Calu3 (cell line): ENCODE data around the gene STPG4. TPM values are rescaled to one million over a fixed set of nuclear protein-coding genes. Genes with fewer than 3 reads are reported as not detected.

Experiments used
- BruUV-seq: library from RNA; stranded (reverse); fragments of 400-500 nt; replicated peaks from 2 replicates; lab custom pipeline; 2021; lab: Mats Ljungman, UMichigan
- CTCF ChIA-PET: fragments of 300-600 bp; sonication (Branson Sonifier 250); formaldehyde crosslinking; loops from one replicate; lab custom pipeline; 2022; ENCODE audit warnings: antibody characterized with exemption; lab: Charles Lee
- DNase-seq: peaks from one replicate; pipeline ENCODE4 v3.0.0; 2022
- H3K27ac Mint-ChIP-seq: one replicate; pipeline ENCODE4 v1.8.0; 2022; ENCODE audit warnings: mixed read lengths; ENCODE audit not compliant: unreplicated experiment
- H3K27me3 Mint-ChIP-seq: one replicate; pipeline ENCODE4 v1.8.0; 2022; ENCODE audit warnings: mixed read lengths; ENCODE audit not compliant: unreplicated experiment
- H3K36me3 Mint-ChIP-seq: one replicate; pipeline ENCODE4 v1.8.0; 2022; ENCODE audit warnings: mild to moderate bottlenecking, moderate library complexity, mixed read lengths; ENCODE audit not compliant: insufficient read depth, unreplicated experiment
- H3K4me1 Mint-ChIP-seq: one replicate; pipeline ENCODE4 v1.8.0; 2022; ENCODE audit warnings: mild to moderate bottlenecking, low read depth, mixed read lengths; ENCODE audit not compliant: unreplicated experiment
- H3K4me3 Mint-ChIP-seq: one replicate; pipeline ENCODE4 v1.8.0; 2022; ENCODE audit warnings: mild to moderate bottlenecking, low read depth, moderate library complexity, mixed read lengths; ENCODE audit not compliant: unreplicated experiment
- H3K9me3 Mint-ChIP-seq: one replicate; pipeline ENCODE4 v1.8.0; 2022; ENCODE audit warnings: low read depth, mixed read lengths; ENCODE audit not compliant: unreplicated experiment
- CTCF ChIP-seq: fragments of 200-600 bp; IDR thresholded peaks from one replicate; pipeline ENCODE4 v1.8.0; 2022; ENCODE audit warnings: antibody characterized with exemption; ENCODE audit not compliant: unreplicated experiment
- intact Hi-C: fragments of 100-400 bp; cut with micrococcal nuclease; formaldehyde crosslinking; loops from one replicate; pipeline ENCODE4 v1.10.0; 2022; ENCODE audit not compliant: unreplicated experiment
- total RNA-seq: library from RNA; stranded (reverse); gene quantifications from 2 replicates; pipeline ENCODE4 v1.2.3, GENCODE V29; 2022

STPG4 gene
- total RNA-seq, 1 experiment from 2014 or later = 12.7 TPM

GRCh38 chr2:47194410-47194809, 39.3 kb upstream of the STPG4 start:
- no peak for DNase-seq
- no TSS peak for BruUV-seq
- Mint-ChIP-seq H3K27ac (no peak overlapping the region), H3K4me3 (no peak overlapping the region), H3K9me3 (no peaks in the 10 kb centered on the region), H3K36me3 (no peaks in the 10 kb centered on the region), H3K4me1 (peaks cover 85% of the 10 kb centered on the region), H3K27me3 (no peaks in the 10 kb centered on the region)
- CTCF ChIA-PET = no interaction called here
- no peak for TF ChIP-seq CTCF
- intact Hi-C loops = no loop called here

- no TSS peak for BruUV-seq
These were observed 38.5 kb upstream of the STPG4 start for GRCh38 chr2:47193607-47194006.

GRCh38 chr2:47190188-47190881, 35.2 kb upstream of the STPG4 start:
- no peaks in the 10 kb centered on the region for H3K27me3 Mint-ChIP-seq
- peak; percentile 27 for DNase-seq
- intact Hi-C loops = loop anchor here (1.0 kb wide), 1 partner anchor 79 kb away; no protein-coding TSS in a partner anchor
- CTCF ChIA-PET = interaction anchor here (0.5 kb wide), 1 partner anchor 118 kb away, joined by 3 read pairs; no protein-coding TSS in a partner anchor
- H3K9me3 Mint-ChIP-seq = no peaks in the 10 kb centered on the region
- H3K27ac Mint-ChIP-seq = peak overlapping the region; percentile 89
- H3K4me1 Mint-ChIP-seq = peaks cover 62% of the 10 kb centered on the region
- TF ChIP-seq CTCF = no peak
- H3K36me3 Mint-ChIP-seq = no peaks in the 10 kb centered on the region
- BruUV-seq = no TSS peak
- H3K4me3 Mint-ChIP-seq = no peak overlapping the region

More at GRCh38 chr2:47193607-47194006, 38.5 kb upstream of the STPG4 start:
- H3K36me3 Mint-ChIP-seq = no peaks in the 10 kb centered on the region
- intact Hi-C loops = no loop called here
- no peak overlapping the region for H3K4me3 Mint-ChIP-seq
- TF ChIP-seq CTCF = no peak
- no peaks in the 10 kb centered on the region for H3K27me3 Mint-ChIP-seq
- H3K4me1 Mint-ChIP-seq = peaks cover 85% of the 10 kb centered on the region
- H3K27ac Mint-ChIP-seq = no peak overlapping the region
- no peak for DNase-seq
- CTCF ChIA-PET = no interaction called here
- H3K9me3 Mint-ChIP-seq = no peaks in the 10 kb centered on the region

GRCh38 chr2:47189635-47190034, 34.5 kb upstream of the STPG4 start:
- intact Hi-C loops = loop anchor here (1.0 kb wide), 1 partner anchor 80 kb away; no protein-coding TSS in a partner anchor
- Mint-ChIP-seq H3K27me3 (no peaks in the 10 kb centered on the region), H3K36me3 (no peaks in the 10 kb centered on the region), H3K4me3 (no peak overlapping the region), H3K9me3 (no peaks in the 10 kb centered on the region), H3K27ac (peak overlapping the region; percentile 89), H3K4me1 (peaks cover 55% of the 10 kb centered on the region)
- CTCF ChIA-PET = interaction anchor here (0.5 kb wide), 1 partner anchor 119 kb away, joined by 3 read pairs; no protein-coding TSS in a partner anchor
- DNase-seq = no peak
- no peak for TF ChIP-seq CTCF
- BruUV-seq = no TSS peak
